GM12891 (cell line): ENCODE measurements around the gene CPA4.

Experiments
- POLR2A ChIP-seq: IDR thresholded peaks from 2 replicates; pipeline ENCODE4 v1.6.1; 2011; ENCODE audit warnings: low read depth, low read length, control low read depth
- POLR2AphosphoS5 ChIP-seq: IDR thresholded peaks from 2 replicates; pipeline ENCODE4 v1.6.1; 2011; ENCODE audit warnings: low read depth, low read length, control low read depth

DNA sequence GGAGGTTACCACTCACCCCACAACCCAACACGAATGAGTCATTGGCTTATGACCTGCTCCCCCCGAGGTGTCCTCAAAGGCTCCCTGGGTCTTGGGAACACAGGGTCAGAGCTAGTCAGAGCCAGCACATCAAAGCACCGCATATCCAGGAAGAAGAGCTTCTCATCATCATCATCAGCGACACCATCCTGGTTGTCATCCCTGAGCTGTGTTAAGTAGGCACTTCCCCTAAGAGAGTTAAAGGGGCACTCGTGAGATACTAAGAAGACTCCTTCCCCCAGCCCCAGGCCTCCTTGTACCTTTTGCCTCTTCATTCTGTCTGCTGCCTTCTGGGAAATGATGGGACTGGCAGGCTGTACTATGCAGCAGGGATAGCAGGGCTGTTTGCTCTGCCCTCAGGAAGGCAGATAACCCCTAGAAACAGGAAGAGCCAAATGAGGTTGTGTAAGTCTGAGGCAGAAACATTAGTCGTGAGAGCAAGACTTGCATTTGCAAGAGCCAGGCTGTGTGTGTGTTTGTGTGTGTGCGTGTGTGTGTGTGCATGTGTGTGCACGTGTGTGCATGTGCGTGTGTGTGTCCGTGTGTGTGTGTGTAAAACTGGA lies 76.2 kb downstream of the CPA4 start:
- no peak for TF ChIP-seq POLR2A
- TF ChIP-seq POLR2AphosphoS5: no peak
